ENCODE results near the gene ZNF107.
"Not testable (repeated sequence)": the region's sequence is repeated elsewhere in the genome, so short reads cannot be mapped to it uniquely, and the experiment has no call there.

Gene ZNF107

GRCh38 chr7:64733550-64734240 lies 67.8 kb downstream of the ZNF107 start:
- no peak overlapping the region for H3K4me3 ChIP-seq (ENCODE audit: low read depth, low read length)
- no peak for TF ChIP-seq CTCF (IDR thresholded peaks at IDR 0.05; ENCODE audit: borderline replicate concordance, insufficient read depth, low read depth, low read length)

- no peak overlapping the region for H3K4me3 ChIP-seq (ENCODE audit: low read depth, low read length)
- TF ChIP-seq CTCF (IDR thresholded peaks at IDR 0.05; ENCODE audit: borderline replicate concordance, insufficient read depth, low read depth, low read length), result no peak
Observed at GRCh38 chr7:64736575-64736974, 70.6 kb downstream of the ZNF107 start.

- not testable (repeated sequence) for H3K4me3 ChIP-seq (ENCODE audit: low read depth, low read length)
Observed at GRCh38 chr7:64738403-64738802, 72.5 kb downstream of the ZNF107 start.

- not testable (repeated sequence) for H3K4me3 ChIP-seq (ENCODE audit: low read depth, low read length)
Observed at GRCh38 chr7:64738953-64739352, 73.0 kb downstream of the ZNF107 start.

GRCh38 chr7:64744680-64745079 lies 78.7 kb downstream of the ZNF107 start:
- no peak for TF ChIP-seq CTCF (IDR thresholded peaks at IDR 0.05; ENCODE audit: borderline replicate concordance, insufficient read depth, low read depth, low read length)
- no peak overlapping the region for H3K4me3 ChIP-seq (ENCODE audit: low read depth, low read length)

- TF ChIP-seq CTCF (IDR thresholded peaks at IDR 0.05; ENCODE audit: borderline replicate concordance, insufficient read depth, low read depth, low read length), result no peak
- H3K4me3 ChIP-seq (ENCODE audit: low read depth, low read length), result no peak overlapping the region
Observed at GRCh38 chr7:64747802-64748201, 81.9 kb downstream of the ZNF107 start.

- no peak overlapping the region for H3K4me3 ChIP-seq (ENCODE audit: low read depth, low read length)
- TF ChIP-seq CTCF (IDR thresholded peaks at IDR 0.05; ENCODE audit: borderline replicate concordance, insufficient read depth, low read depth, low read length), result no peak
Observed at GRCh38 chr7:64753032-64753431, 87.1 kb downstream of the ZNF107 start.

GRCh38 chr7:64755865-64756264 lies 89.9 kb downstream of the ZNF107 start:
- no peak for TF ChIP-seq CTCF (IDR thresholded peaks at IDR 0.05; ENCODE audit: borderline replicate concordance, insufficient read depth, low read depth, low read length)
- H3K4me3 ChIP-seq (ENCODE audit: low read depth, low read length), result no peak overlapping the region

Measured in GM12875 (cell line).